GM08714 (cell line): ENCODE results near the gene ARPP19.
"Not testable (repeated sequence)": the region's sequence is repeated elsewhere in the genome, so short reads cannot be mapped to it uniquely, and the experiment has no call there.

Experiments used
- H3K4me3 ChIP-seq: fragments of 200-500 bp; sonication (Bioruptor generic); 2 replicates; pipeline ENCODE4 v1.5.1; 2014; ENCODE audit warnings: mild to moderate bottlenecking, low read length, inconsistent platforms
- ZNF274 ChIP-seq: IDR thresholded peaks from 2 replicates; pipeline ENCODE4 v1.6.1; 2012; ENCODE audit warnings: mild to moderate bottlenecking, low read depth, low read length

Gene ARPP19, protein sequence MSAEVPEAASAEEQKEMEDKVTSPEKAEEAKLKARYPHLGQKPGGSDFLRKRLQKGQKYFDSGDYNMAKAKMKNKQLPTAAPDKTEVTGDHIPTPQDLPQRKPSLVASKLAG

DNA sequence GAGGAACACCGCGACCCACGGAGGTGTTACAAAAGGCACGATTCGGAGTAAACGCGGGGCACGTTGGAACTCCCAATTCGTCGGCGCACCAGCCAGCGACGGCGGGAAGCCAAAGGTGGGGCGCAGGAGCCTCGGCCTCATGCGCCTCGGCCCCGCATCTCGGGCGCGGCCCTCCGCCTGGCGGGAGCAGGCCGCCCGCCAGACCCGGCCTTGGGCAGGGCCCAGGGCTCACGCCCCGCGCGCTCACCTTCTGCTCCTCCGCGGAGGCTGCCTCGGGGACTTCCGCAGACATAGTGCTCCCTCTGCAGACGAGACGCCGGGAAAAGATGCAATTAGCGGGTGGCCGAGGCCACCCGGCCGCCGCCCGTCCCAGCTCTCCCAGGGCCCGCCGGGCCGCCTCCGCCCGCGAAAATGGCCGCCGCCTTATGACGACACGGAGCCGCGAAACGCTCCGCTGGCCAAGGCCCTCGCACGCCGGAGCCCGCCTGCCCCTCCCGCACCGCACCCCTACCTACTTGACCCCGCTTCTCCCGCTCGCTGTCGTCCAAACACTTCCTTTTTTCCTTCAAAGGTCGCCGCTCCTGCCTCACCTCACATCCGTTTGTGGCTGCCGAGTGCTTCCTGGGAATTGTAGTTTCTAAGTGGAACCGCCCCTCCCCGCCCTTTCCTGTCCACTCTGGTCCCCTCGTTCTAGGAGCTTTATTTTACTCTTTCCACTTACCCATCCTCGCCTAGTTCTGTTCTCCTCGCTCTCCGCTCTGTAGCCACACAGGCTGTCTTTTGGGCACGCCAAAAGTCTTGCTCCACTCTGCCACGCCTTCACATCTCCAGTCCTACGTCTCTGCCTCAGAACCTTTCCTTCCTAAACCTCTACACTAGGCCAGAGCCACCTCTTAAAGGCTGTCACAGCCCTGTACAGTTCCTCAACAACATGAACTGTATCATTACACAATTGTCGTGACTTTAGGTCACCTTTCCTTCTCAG is at the start of gene ARPP19:
Gene ARPP19, minus strand, starts transcription at position 430 of the 985 bp plus-strand sequence. Its CDS starts 138 bp downstream, at position 292.
- TF ChIP-seq ZNF274, result no peak
- peak within 1 kb of the TSS; percentile 90 for H3K4me3 ChIP-seq

DNA sequence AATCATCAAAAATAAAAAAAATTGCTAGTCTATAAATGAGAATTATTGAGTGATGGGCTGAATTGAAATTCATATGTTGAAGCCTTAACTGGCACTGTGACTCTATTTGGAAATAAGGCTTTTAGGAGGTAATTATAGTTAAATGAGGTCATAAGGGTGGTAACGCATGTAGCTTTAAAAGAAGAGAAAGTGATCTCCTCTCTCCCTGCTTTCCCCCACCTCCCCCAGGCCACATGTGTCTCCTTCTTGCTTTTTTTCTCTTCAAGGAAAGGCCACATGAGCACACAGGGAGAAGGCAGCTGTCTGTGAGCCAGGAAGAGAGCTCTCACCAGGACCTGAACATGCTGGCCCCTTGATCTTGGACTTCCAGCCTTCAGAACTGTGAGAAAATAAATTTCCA is 48.2 kb upstream of the ARPP19 start:
- H3K4me3 ChIP-seq, result no peak overlapping the region
- no peak for TF ChIP-seq ZNF274

DNA sequence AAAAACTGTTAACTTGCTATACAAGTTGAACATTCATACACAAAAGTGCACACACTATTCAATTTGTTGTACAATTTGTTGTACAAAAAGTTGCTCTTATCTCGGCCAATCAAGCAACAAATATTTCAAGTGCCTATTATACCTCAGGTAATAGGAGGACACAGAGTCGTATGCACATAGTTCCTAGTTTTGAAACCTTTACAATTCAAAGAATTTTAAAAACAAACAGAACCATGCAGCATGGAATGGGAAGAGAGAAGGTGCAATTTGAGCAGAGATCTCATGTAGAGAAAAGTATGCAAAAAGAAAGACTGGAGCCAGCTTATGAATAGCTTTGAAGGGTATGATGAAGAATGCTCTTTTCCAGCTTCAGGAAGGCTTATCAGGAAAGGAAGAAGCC is 46.5 kb upstream of the ARPP19 start:
- no peak for TF ChIP-seq ZNF274

DNA sequence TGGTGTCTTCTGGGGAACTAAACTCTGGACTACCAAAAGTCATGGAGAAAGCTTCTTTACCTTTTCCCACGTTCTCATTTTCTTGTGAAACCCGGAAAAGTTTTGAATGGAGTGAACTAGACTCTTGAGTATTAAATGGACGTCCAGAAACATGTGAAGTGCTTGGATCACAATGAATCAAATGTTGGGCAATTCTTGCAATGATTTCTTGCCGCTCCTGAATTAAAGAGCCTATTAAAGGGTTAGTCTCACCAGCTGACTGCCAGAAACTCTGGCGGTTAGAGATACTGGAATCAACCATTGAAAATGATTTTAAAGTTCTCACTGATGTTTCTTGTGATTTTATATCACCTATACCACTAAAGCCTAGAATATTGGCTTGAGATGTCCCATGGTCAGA is 40.8 kb upstream of the ARPP19 start:
- no peak for TF ChIP-seq ZNF274

More for the DNA sequence above, 46.5 kb upstream of the ARPP19 start:
- no peak overlapping the region for H3K4me3 ChIP-seq

DNA sequence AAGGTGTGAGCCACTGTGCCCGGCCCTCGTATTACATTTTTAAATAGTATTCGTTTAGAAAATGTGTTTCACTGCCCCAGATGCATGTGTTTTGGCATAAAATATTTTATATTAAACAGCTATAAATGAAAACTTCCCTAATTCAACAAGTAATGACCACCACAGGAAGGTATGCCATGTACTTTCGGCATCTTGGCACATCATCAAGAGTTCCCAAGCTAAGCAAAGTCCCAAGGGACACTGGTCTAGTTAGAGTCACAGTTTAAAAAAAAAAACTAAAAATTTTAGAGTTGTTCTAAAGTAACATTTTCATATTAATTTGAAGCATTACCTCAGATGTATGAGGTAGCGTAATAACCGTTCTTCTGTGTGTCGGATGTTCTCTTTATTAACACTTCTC is 15.6 kb upstream of the ARPP19 start:
- no peak for TF ChIP-seq ZNF274
- H3K4me3 ChIP-seq, result no peak overlapping the region

More for the DNA sequence above, 40.8 kb upstream of the ARPP19 start:
- no peak overlapping the region for H3K4me3 ChIP-seq

DNA sequence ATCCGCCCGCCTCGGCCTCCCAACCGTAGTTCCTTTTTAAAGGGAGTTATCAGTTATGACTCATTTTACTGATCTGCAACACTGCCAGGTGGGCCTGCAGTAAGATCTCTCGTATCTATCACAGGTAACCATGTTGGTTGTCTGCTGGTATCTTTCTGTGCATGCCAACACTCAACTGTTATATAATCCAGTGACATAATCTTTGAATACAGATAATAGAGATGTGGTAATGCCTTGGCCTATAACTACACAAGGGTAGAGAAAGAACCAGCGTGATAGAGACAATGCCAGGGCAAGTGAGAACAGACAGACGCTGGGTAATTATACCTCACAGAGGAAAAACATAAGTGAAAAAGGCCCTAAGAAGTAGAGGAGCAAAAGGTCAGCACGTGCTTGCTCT is 11.0 kb upstream of the ARPP19 start:
- no peak for TF ChIP-seq ZNF274
- no peak overlapping the region for H3K4me3 ChIP-seq

DNA sequence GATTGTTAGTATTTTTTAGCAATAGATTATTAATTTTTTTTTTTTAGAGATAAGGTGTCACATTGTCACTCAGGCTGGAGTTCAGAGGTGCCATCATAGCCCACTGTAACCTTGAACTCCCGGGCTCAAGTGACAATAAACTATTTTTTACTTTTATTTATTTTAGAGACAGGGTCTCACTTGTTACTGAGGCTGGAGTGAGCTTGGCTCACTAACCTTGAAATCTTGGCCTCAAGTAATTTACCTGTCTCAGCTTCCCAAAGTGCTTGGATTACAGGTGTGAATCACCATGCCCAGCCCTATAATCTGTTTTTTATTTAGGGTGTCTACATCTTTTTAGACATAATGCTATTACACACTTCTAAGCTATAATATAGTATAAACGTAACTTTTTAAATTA is 7.9 kb upstream of the ARPP19 start:
- no peak overlapping the region for H3K4me3 ChIP-seq
- TF ChIP-seq ZNF274, result no peak

DNA sequence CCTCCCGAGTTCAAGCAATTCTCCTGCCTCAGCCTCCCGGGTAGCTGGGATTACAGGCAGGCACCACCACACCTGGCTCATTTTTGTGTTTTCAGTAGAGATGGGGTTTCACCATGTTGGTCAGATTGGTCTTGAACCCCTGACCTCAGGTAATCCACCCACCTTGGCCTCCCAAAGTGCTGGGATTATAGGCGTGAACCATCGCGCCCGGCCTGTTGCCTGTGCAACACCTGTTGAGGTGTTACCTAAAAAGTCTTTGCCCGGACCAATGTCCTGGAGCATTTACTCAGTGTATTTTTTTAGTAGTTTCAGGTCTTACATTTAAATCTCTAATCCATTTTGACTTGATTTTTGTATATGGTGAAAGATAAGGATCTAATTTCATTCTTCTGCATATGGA is 6.7 kb upstream of the ARPP19 start:
- not testable (repeated sequence) for H3K4me3 ChIP-seq

DNA sequence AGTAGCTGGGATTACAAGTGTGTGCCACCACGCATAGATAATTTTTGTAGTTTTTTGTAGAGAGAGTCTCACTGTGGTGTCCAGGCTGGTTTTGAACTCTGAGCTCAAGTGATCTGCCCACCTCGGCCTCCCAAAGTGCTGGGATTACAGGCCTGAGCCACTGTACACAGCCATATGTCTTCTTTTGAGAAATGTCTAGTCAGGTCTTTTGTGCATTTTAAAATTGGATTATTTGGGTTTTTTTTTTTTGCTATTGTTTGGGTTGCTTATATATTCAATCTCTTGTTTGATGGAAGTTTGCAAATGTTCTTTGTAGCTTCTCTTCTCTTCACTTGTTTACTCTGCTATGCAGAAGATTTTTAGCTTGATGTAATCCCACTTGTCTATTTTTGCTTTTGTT is 6.2 kb upstream of the ARPP19 start:
- H3K4me3 ChIP-seq, result no peak overlapping the region
- no peak for TF ChIP-seq ZNF274

DNA sequence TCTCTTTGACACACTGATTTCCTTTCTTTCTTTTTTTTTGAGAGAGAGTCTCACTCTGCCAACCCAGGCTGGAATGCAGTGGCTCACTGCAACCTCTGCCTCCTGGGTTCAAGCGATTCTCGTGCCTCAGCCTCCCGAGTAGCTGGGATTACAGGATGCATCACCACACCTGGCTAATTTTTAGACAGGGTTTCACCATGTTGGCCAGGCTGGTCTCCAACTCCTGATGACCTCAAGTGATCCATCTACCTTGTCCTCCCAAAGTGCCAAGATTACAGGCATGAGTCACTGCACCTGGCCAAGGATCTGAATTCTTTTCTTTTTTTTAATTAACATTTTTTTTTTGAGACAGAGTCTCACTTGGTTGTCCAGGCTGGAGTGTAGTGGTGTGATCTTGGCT is 5.8 kb upstream of the ARPP19 start:
- not testable (repeated sequence) for H3K4me3 ChIP-seq

DNA sequence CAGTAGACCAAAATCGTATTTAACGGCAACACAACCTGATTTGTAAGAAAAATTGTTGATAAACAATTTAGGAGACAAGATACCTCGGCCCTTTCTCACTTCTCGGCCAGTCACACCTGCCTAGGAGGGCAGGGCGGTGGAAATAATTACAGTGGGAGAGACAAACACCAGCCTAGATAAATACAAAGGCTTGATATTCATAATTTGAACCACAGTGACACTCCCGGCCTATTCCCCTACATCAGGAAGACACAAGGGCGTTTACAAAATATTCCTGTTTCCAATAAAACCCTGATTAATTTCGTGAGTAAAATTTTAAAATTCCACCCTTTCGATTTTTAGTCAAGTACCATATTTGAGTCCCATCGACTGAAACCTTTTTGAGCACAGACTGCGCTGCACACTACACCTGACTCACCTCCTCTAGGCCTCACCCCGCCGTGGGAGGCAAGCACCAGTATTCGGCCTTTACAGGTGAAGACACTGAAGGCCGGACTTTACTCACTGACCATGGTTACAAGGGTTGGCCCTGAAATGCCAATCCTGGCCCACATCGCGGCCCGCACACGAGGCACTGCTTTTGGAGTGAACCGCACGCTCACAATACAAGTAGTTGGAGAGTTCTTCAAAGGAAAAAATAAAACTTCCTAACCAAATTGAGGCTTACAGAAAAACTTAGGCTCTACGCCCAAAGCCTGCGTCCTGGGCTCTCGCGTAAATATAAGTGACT is 794 bp downstream of the ARPP19 start:
- H3K4me3 ChIP-seq, result peak overlapping the region; percentile 90
- TF ChIP-seq ZNF274, result no peak

DNA sequence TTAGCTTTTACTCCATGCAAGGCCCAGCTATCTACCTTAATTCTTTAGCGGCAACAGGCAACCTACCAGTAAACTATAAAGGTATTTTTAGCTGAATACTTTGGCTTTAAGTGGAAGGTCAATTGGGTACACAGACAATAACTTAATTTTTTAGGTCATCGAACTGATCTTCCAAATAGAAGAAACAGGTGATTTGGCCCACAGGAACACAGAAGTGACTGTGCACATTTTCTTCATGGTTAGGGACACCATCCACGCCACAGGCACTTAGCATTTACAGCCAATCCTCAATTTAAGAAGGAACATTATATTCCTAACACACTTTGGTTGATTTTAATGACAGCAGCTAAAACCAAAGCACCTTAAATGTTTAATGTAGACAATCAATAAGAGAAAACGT is 1.9 kb downstream of the ARPP19 start:
- no peak for TF ChIP-seq ZNF274
- H3K4me3 ChIP-seq, result peak overlapping the region; percentile 90; the same call in 1 of the 2 replicates

DNA sequence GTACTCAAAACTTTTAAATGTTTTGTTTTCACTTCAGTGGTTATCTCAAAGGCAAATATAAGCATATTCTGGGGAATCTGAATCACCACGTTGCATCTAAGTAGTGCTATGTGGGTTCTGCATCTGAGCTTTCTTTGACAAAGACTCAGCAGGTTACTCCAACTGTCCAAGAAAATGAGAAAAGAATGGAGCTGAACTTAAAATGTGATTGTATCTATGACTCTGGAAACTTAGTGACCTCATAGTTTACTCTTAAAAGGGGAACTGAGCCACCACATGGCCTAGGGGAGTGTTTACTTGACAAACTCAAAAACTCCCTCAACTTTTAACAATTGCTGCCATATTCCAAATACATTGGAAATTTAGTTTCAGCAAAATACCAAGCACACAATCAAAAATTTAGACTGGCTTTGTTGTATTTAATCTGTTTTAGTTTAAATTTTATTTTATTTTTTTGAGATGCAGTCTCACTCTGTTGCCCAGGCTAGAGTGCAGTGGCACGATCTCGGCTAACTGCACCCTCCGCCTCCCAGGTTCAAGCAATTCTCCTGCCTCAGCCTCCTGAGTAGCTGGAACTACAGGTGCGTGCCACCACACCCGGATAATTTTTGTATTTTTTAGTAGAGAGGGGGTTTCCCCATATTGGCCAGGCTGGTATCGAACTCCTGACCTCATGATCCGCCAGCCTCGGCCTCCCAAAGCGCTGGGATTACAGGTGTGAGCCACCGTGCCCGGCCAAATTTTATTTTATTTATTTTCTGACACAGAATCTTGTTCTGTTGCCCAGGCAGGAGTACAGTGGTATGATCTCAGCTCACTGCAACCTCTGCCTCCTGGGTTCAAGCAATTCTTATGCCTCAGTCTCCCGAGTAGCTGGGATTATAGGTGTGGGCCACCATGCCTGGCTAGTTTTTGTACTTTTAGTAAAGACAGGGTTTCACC is 3.1 kb downstream of the ARPP19 start:
- H3K4me3 ChIP-seq, result not testable (repeated sequence)
